Measurements from ENCODE around the gene LEMD3. TPM values are rescaled to one million over a fixed set of nuclear protein-coding genes. Genes with fewer than 3 reads are reported as not detected.
A peak's percentile ranks its signal among the peaks of the same experiment; 100 is the strongest.

The LEMD3 gene
- total RNA-seq, 1 donor from 2014 or later, result 25.3 TPM

GRCh38 chr12:65204886-65205525 lies 35.6 kb downstream of the LEMD3 start:
- DNase-seq (ENCODE audit: low read depth, low spot score), result no peak

- DNase-seq (ENCODE audit: low read depth, low spot score), result no peak
Measured at GRCh38 chr12:65205886-65206285, 36.5 kb downstream of the LEMD3 start.

DNA sequence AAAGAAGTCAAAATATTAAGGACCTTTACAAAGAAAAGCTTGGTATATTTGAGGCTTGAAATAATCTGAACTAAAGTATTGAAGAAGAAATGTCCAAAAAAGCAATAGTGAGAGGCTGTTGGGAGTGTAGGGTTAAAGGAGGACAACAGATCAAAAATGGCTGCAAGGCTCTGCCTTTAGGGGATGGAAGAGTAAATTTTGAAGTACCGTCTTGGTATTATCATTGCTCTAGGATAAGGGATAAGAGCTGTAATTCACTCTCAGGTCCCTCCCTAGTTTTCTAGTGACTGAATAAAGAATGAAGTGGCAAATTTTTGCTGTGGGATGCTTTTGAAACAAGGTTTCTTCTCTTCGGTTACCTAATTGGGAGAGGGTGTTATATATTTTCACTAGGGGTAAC lies 38.7 kb downstream of the LEMD3 start:
- no peak for DNase-seq (ENCODE audit: low read depth, low spot score)

GRCh38 chr12:65208964-65209654 lies 39.7 kb downstream of the LEMD3 start:
- DNase-seq (ENCODE audit: low read depth, low spot score), result no peak

GRCh38 chr12:65209655-65210043 lies 40.3 kb downstream of the LEMD3 start:
- peak; percentile 32 for DNase-seq (ENCODE audit: low read depth, low spot score)

GRCh38 chr12:65217086-65217485 lies 47.7 kb downstream of the LEMD3 start:
- DNase-seq (ENCODE audit: low read depth, low spot score), result no peak

DNA sequence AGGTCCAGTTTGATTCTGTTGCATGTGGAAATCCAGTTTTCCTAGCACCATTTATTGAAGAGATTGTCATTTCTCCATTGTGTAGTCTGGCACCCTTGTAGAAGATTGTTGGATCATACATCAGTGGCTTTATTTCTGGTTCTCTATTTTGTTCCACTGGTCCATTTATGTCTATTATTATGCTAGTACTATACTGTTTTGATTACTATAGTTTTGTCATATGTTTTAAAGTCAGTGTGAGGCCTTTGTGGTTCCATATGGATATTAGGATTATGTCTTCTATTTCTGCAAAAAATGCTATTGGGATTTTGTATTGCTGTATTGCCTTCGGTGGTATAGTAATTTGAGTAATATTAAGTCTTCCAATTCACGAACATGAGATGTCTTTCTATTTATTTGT lies 51.4 kb downstream of the LEMD3 start:
- no peak for DNase-seq (ENCODE audit: low read depth, low spot score)

DNA sequence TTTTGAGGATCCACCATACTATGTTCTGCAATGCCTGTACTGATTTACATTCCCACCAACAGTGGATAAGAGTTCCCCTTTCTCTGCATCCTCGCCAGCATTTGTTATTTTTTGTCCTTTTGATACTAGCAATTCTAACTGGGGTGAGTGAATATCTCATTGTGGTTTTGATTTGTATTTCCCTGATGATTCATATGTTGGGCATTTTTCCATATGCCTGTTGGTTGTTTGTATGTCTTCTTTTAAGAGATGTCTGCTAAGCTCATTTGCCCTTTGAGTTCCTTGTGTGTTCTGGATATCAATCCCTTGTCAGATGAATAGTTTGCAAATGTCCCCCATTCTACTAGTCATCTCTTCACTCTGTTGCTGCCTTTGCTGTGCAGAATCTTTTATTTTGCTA lies 60.1 kb downstream of the LEMD3 start:
- DNase-seq (ENCODE audit: low read depth, low spot score), result peak; percentile 26

DNA sequence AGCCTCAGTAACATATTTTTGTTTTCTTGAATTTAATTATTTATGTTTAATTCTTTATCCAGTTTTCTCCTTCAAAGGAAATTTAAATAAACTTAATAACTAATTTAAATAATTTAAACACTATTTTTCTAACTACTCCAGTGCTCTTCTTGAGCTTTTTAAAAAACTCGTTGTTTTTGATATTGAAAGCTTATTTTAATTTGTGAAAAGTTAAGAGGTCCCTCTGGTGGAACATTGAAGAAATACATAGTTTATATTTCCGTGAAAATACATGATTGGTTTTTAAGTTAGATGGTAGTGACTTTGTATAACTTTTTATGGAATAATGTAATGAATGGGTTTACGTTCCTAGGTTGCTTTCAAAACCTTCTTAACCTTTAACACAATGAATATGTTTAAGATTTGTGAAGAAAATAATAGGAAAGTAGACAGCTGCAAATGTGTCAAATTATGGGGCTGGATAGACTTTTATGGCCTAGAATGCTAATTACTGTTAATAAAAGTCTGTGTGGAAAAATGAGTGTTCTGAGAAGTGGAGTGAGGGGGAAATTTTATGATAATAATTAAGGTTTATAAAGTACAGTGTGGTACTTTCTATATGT lies 63.2 kb downstream of the LEMD3 start:
- no peak for DNase-seq (ENCODE audit: low read depth, low spot score)

DNA sequence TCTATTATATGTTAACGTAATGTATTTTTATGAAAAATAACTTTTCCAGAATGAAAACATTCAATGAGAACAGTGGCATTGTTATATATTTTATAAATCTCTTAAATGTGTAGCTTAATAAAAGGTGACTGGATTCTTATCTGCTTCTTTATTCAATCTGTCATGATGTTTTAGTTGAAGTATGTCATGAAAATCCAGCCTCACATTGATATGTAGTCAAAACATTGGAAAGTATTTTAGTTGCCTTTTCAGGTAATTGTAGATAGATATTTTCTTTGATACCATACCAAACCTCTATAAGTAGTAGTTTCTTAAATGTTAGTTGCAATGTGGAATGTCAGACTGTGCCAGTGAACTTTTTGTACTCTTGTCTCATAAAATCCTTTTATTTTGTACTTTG lies 67.8 kb downstream of the LEMD3 start:
- DNase-seq (ENCODE audit: low read depth, low spot score), result no peak

DNA sequence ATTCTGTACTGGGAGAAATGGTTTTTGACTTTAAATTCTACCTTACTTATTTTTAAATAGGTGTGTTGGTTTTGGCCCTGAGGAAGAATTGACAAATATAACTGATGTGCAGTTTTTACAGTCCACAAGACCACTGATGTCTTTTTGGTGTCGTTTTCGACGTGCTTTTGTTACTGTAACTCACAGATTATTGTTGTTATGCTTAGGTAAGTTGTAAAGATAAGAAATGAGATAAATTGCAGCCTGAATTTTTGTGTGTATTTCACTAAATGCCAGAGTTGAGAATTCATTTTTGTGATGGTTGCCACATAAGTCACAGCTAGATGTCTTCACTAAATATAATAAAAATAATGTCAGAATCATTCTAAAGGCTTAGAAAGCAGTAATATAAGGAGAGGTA lies 69.2 kb downstream of the LEMD3 start:
- DNase-seq (ENCODE audit: low read depth, low spot score), result no peak

DNA sequence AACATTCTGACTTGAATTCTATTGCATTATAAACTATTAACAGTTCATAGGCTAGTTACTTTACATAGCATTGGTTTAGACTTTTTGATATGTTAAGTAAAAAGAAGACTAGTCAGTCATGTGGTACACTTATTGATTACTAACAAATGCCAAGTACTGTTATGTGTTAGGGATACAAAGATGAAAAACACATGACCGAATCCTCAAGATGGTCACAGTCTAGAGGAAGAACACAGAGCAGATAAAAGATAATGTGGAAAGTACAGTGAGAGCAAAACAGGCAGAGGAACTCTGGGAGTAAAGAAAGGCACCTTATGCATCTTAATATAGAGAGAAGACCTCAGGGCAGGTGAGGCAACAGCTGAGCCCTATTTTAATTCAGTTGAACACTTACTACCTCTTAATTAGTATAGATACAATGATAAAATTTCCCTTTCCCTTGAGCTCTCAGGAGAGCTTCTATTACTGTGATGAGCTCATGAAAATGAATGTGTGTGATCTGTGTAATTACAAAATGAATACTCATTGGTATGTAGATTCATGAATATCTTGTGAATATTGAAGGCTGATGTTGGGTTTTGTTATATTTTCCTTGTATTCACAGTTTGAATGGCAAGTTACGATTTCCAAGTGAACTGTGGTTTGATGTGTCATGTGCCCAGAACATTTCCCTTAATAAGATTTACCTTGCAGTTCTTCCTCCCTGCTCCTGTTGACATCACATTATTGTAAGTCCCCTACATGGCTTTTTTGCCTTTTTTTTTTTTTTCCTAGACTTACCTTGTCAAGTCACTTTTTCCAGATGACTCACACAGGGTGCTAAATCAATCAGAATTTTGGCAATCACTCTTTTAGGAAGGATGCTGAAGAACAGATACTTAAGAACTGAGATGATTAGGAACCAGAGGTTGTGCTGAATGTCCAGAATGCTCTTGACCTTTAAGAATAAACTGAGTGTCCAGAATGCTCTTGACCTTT lies 79.6 kb downstream of the LEMD3 start:
- DNase-seq (ENCODE audit: low read depth, low spot score), result no peak

- DNase-seq (ENCODE audit: low read depth, low spot score), result no peak
Measured at GRCh38 chr12:65252515-65252914, 83.1 kb downstream of the LEMD3 start.

GRCh38 chr12:65257986-65258385 lies 88.6 kb downstream of the LEMD3 start:
- DNase-seq (ENCODE audit: low read depth, low spot score), result no peak

DNA sequence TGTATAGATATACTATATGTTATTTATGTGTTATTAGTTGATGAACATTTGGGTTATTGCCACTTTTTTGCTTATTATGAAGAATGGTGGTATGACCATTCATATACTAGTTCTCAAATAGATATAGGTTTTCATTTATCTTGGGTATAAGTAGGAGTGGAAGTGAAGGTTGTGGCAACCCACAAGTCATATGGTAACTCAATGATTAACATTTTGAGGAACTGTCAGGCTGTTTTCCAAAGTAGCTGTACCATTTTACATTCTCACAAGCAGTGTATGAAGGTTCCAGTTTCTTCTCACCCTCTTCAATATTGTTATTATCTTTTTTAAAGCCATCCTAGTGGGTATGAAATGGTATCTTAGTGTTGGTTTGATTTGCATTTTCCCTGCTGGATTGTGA lies 90.1 kb downstream of the LEMD3 start:
- DNase-seq (ENCODE audit: low read depth, low spot score), result no peak

DNA sequence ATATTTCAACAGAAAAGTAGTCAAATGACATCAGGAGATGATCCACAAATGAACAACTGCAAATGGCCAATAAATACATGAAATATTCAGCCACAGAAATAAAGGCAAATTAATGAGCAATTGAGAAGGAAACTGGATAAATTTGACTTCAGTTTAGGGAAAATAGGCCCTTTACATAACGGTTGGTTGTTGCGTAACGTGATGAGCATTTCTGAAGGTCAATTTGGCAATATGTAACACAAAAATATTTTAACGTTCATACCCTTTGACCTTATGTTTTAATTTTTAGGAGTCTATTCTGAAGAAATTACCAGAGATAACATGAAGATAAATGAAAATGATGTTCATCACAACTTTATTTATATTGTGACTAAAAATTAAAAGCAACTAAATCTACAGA lies 94.4 kb downstream of the LEMD3 start:
- DNase-seq (ENCODE audit: low read depth, low spot score), result no peak

- no peak for DNase-seq (ENCODE audit: low read depth, low spot score)
Measured at GRCh38 chr12:65266408-65266807, 97.0 kb downstream of the LEMD3 start.

DNA sequence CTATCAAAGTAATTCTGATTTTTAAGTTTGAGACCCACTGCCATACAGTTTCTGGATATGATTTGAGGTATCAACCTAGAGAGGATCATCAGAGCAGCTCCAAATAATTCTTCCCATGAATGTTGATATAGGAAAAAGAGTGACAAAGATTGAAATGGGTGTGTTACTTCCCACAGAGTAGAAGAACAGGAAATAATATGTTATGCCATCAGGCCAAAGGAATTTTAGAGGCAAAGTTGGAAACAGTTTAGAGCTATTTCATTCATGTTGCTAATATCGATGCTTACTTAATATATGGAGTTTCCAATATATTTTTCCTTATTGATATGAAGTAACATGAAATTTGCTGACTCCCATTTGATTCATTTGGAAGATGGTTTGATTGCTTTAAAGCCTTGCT lies 100.2 kb downstream of the LEMD3 start:
- DNase-seq (ENCODE audit: low read depth, low spot score), result peak; percentile 33

DNA sequence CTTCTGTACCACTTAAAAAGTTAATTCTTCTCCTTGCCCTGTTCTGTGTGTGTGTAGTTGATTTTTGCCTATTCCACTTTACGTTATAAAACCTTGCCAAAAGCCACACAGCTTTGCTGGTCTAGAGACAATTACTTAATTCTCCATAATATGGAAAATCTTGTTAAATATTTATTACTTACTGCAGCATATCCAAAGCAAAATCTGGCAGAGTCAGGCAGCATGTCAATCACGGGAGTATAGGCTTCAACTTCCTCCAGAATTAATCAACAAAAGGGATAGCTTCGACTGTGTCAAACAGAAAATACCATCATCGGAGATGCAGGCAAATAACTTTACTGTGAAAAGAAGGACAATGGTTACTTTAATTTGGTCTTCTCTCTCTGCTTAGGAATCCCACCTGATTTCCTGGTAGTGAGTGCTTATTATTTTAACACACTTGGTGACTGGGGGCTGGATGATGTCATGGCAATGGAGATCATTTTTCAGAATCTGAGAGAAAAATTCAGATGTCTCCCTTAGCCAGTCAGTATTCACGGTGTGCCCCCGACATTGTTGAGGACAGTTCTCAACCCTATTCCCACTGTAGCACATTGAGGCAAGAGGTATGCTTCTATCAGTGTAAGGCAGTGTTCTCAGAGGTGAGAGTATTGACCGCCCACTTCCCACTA lies 105.4 kb downstream of the LEMD3 start:
- no peak for DNase-seq (ENCODE audit: low read depth, low spot score)

DNA sequence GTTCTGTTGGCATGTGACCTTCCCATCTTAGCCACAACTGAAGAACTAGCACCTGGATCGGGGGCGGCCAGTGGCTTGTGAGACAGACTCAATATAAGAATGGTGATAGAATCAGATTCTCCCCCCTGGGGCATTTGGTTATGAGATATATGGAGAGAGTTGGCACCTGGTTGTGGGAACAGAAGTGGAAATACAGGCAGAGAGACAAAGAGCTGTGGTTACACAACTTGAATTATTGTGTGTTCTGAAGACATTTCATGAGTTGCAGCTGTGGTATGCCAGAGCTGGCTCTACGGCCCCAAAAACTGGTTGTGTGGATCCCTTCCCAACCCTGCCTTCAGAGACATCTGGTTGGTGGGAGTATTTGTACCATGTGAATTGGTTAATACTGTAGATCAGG lies 106.2 kb downstream of the LEMD3 start:
- no peak for DNase-seq (ENCODE audit: low read depth, low spot score)

DNA sequence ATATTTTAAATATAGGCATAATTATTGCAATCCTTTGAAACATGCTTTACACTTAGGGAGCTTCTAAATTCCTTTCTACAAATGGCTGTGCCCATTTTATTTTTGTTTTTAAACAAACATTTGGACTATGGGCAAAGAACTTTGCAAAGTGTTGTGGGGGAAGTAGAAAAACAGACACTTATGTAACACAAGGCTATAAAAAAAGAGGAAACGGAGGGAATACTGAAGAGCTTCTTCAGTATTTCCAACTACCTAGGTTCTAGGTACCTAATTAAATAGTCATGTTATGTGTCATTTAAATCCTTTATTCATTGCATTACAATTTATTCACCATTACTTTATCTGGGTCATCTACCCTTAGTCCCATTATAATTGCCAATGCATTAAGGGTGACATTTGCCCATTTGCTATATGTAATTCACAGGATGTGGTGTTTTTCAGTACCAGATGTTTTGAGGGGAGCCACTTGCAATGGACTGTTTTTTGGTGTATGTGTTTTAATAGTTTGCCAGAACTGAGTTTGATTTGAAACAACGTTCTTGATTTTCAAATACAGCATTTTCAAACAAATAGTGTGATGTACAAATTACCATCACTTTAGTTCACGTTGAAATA lies 107.6 kb downstream of the LEMD3 start:
- no peak for DNase-seq (ENCODE audit: low read depth, low spot score)

All from pulmonary artery endothelial cell (primary cell).